Measurements from ENCODE around the gene ANKRD11.

The ANKRD11 gene

GRCh38 chr16:89490439-89491237 is at the start of gene ANKRD11:
ANKRD11 (minus strand) TSS chr16:89490561; CDS start chr16:89317019, 173,542 bp downstream.
- peak; percentile 98 for DNase-seq

GRCh38 chr16:89538286-89538685 is 47.9 kb upstream of the ANKRD11 start:
- no peak for DNase-seq

- DNase-seq: no peak
Measured at GRCh38 chr16:89537549-89537925, 47.2 kb upstream of the ANKRD11 start.

- no peak for DNase-seq
Measured at GRCh38 chr16:89536886-89537548, 46.7 kb upstream of the ANKRD11 start.

DNA sequence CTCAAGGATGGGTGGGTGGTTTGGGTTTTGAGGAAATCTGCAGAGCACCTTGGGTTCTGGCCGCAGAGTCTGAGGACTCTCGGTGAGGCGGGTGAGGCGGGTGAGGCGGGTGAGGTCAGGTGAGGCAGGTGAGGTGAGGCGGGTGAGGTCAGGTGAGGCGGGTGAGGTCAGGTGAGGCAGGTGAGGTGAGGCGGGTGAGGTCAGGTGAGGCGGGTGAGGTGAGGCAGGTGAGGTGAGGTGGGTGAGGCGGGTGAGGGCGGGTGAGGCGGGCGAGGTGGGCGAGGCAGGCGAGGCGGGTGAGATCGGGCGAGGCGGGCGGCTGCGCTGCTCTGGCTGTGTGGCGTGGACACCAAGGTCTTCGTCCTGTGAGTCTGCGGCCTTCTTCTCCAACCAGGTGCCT is 46.0 kb upstream of the ANKRD11 start:
- DNase-seq: no peak

- no peak for DNase-seq
Measured at GRCh38 chr16:89534252-89534756, 43.9 kb upstream of the ANKRD11 start.

- no peak for DNase-seq
Measured at GRCh38 chr16:89531821-89532526, 41.6 kb upstream of the ANKRD11 start.

DNA sequence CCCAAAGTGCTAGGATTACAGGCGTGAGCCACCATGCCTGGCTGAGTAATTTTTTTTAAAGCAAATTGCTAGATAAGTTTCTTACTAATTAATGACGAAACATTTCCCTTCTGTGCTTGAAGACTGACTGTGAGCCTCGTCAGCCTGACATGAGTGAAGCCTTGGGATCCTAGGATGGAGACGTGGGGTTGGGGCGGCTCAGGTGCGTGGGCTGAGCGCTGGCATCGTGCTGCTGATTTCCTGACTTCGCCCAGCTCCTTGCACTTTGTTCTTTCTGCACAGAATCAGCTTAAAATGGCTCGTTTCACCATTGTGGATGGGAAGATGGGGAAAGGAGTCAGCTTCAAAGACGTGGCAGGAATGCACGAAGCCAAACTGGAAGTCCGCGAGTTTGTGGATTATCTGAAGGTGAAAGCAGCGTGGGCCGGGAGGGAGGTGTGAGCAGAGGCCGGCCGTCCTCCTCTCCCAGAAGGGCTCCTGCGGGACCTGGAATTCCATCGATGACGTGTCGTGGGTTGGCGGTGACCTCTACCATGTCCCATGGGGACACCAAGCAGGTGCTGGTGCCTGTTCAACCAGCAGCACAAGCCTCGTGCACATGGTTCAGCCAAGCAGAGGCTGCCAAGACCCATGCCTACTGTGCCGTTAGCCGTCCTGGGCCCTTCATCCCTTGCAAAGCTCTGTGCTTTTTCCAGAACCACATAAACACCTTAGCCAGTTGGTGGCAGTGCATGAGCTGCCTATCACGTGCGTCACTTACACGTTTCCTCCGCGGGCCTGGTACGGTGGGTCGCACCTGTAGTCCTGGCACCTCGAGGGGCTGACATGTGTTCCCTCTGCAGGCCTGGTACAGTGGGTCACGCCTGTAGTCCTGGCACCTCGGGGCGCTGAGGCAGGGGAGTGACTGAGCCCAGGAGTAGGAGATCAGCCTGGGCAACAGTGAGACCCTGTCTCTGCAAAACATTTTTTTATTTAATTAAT is 40.3 kb upstream of the ANKRD11 start:
- no peak for DNase-seq

DNA sequence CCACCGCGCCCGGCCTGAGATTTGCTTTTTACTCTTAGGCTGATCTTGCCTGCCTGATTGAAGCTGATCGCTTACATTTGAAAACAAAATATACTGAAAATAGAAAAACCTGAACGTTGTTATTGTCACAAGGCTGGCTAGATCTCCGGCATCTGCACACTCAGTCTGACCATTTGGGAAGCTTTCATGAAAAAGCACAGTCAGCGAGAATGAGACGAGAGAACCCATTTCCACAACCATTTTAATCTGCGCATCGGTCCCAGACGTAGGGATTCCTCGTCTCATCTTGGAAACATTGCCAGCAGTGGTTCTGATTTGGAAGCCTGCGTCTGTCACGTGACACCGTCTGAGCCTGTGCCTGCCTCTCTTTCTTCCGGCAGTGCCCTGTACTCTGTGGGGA is 38.7 kb upstream of the ANKRD11 start:
- no peak for DNase-seq

DNA sequence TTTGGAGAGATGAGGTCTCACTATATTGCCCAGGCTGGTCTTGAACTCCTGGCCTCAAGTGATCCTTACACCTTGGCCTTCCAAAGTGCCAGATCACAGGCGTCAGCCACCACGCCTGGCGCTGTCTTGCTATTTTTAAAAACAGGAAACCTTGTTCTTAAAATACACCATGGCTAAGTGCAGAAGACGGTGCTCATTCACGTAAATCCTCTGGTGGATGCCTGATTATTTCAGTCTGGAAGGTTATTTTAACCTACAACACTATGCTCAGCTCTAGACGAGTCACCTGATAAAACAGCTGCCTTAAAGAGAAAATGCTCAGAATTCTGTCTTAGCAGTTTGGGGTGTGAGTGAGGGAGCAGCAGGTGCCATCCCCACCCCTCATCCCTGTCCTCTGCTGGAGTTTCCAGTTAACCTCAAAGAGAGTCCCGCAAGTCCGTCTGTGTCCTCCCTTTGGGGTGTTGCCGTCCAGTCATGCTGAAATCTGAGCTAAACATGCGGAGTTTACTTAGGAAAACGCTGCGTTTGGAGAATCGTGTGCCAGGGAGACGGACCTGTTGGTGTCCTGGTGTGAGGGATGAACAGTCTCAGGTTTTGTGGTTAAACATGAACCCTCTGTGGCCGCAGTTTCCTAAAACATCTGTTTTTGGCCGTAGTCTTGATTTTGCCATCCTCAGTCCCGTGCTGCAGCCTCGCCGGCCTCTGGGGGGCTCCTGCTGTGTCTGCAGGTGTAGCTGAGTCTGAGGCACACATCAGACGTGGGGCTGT is 35.0 kb upstream of the ANKRD11 start:
- no peak for DNase-seq

- no peak for DNase-seq
Measured at GRCh38 chr16:89523680-89524344, 33.5 kb upstream of the ANKRD11 start.

- DNase-seq: no peak
Measured at GRCh38 chr16:89522287-89522686, 31.9 kb upstream of the ANKRD11 start.

DNA sequence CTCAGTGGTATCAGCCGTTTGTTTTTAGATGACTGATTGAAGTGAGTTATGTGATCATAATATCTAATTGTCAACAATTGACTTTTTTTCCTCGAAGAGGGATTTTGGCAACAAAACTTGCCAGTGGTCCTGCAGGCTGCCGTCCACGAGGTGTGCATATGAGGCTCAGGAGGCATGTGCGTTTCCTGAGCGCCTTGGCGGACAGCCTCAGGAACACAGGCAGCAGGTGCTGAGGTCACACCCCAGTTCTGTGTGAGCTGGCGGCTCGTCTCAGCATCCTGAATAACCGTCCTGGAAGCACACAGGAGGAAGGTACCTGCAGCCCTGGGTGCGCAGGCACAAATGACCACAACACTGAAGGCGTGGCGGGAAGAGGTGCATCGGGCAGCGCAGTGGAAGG is 29.5 kb upstream of the ANKRD11 start:
- no peak for DNase-seq

DNA sequence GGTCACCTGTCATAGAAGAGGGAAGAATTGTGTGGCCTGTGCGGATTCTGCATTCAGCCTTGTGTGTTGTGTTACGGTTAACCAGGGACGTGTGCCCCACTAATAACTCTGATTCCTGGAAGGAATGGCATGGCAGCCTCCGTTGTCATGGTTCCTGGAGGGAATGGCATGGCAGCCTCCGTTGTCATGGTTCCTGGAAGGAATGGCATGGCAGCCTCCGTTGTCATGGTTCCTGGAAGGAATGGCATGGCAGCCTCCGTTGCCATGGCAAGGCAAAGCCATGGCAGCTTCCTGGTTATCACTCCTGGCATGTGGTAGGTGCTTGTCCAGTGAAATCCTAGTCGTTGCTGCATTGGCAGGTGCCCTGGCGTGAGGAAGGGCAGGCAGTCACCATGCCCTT is 26.8 kb upstream of the ANKRD11 start:
- DNase-seq: no peak

DNA sequence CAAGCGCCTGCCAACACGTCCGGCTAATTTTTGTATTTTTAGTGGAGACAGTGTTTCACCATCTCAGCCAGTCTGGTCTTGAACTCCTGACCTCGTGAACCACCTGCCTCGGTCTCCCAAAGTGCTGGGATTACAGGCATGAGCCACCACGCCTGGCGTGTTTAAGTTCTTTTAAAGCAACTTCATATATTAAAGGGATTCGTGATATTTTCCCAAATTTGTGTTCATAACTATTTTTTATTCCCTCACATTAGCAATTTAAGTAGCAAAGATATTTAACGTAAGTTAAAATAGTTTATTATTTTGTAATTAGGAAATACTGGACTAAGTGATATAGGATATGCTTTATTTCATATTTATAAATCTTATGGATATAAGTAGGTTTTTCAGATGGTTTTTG is 22.1 kb upstream of the ANKRD11 start:
- no peak for DNase-seq

GRCh38 chr16:89511374-89511773 is 21.0 kb upstream of the ANKRD11 start:
- no peak for DNase-seq

GRCh38 chr16:89510526-89510925 is 20.2 kb upstream of the ANKRD11 start:
- no peak for DNase-seq

DNA sequence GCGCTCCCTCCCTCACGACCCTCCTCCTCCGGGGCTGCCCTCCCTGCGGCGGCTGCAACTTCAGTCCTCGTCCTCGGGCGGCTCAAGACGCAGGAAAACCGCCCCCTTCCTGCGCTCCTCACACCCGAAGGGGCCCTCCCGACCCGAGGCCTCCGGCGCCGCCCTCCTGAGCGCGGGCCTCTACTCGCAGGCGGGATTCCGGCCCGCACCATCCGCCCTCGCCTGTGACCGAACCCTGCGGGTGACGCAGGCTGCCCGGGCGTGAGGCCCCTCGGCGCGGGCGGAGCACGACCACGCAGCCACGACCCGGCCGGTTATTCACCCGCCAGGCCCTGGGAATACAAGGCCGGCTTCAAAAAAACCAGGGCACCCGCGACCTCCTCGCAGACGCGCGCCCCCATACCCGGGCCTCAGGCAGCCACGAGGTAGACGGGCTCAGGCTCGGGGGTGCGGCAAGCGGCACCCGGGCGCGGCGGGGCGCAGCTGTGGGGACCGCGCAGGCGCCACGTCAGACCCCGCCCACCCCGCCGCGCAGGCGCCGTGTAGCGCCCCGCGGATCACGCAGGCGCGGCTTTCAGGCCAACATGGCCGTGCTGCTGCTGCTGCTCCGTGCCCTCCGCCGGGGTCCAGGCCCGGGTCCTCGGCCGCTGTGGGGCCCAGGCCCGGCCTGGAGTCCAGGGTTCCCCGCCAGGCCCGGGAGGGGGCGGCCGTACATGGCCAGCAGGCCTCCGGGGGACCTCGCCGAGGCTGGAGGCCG is 17.7 kb upstream of the ANKRD11 start, which contains the start of gene SPG7:
SPG7 (plus strand) TSS at position 570 of the 757 bp plus-strand sequence; CDS start at position 585, 15 bp downstream.
- peak; percentile 86 for DNase-seq

DNA sequence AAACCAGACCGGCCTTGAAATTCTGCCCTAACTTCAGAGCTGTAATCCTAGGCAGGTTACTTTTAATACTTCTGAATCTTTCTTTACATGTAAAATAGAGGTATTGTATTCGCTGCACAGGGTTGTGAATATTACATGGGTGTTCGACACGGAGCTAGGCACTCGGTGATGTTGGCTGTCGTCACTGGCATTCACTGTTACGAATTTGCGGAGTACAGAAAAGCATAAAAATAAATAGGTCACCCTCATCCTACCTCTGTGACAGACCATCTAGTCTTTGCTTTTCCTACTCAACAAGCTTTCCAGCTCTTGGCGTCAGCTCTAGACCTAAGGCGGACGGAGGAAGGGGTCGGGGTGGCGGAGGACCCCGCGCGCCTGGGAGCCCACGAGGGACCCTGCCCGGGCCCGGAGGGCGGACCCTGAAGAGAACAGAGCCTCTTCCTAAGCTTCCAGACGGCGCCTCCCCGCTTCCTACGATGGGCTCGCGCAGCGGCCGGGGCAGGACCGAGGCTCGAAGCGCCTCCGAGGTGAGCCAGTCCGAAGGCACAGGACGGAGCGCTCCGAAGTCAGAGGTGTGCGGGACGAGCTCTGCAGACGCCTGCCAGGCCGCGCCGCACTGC is 17.0 kb upstream of the ANKRD11 start:
- no peak for DNase-seq

- DNase-seq: no peak
Measured at GRCh38 chr16:89506791-89507191, 16.4 kb upstream of the ANKRD11 start.

All from NCI-H69 (cell line).